ENCODE measurements around the gene NR1D1.

Gene NR1D1

GRCh38 chr17:40111221-40112128, 11.1 kb upstream of the NR1D1 start:
- Histone ChIP-seq H3K4me3 (ENCODE audit: insufficient read depth, low read depth, low read length) (no peak overlapping the region), H3K27me3 (ENCODE audit: control insufficient read depth, insufficient read depth, low read length, poor library complexity, severe bottlenecking) (peaks cover 2% of the 10 kb centered on the region), H3K4me1 (ENCODE audit: control insufficient read depth, insufficient read depth, low read length) (peaks cover 69% of the 10 kb centered on the region), H3K9me3 (ENCODE audit: control insufficient read depth, low read length) (no peaks in the 10 kb centered on the region), H3K36me3 (ENCODE audit: control insufficient read depth, insufficient read depth, low read length) (no peaks in the 10 kb centered on the region), H3K27ac (ENCODE audit: insufficient read depth, low read depth, low read length, poor library complexity, severe bottlenecking) (peak overlapping the region; percentile 71)
- 10 to 13% methylated on average over 12 of the region's 12 CpGs for WGBS, 2 experiments

DNA sequence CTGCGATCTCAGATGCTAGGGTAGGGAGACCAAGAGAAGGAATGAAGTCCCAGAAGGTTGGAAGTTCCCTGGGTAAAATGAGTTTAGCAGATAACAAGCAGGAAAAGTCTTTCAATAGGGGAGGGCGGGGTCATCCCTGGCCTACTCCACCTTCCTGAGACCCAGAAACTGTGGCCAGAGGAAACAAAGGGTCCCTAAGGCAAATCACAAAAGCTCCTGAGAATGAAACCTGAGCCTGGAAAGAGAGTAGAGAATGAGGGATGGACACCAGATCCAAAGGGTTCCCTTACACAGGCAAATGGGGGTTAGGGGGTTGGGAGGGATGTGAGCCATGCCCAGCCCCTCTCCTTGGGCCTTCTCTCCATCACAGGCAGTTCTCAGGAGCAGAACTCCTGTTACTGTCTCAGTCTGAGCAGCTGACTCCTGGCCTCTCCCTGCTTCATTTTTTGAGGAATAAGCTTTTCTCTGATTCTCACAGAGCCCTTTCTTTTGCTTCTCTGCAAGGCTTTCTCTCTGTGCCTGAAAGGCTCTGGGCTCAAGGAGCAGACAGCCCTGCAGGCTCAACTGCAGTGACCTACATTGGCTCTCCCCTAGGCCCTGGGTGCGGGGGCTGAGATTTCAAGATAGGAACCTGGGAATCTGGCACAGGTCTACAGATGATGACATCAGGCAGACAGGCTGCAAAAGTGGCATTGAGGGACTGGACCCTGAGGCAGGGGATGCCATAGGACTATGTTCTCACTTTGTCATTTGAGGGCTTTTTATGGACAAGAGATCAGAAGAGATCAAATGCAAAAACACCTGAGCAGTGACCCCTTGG, 9.8 kb upstream of the NR1D1 start:
- Histone ChIP-seq H3K27me3 (ENCODE audit: control insufficient read depth, insufficient read depth, low read length, poor library complexity, severe bottlenecking) (peaks cover 12% of the 10 kb centered on the region), H3K27ac (ENCODE audit: insufficient read depth, low read depth, low read length, poor library complexity, severe bottlenecking) (peak overlapping the region; percentile 71), H3K4me1 (ENCODE audit: control insufficient read depth, insufficient read depth, low read length) (peaks cover 73% of the 10 kb centered on the region), H3K9me3 (ENCODE audit: control insufficient read depth, low read length) (no peaks in the 10 kb centered on the region), H3K4me3 (ENCODE audit: insufficient read depth, low read depth, low read length) (no peak overlapping the region), H3K36me3 (ENCODE audit: control insufficient read depth, insufficient read depth, low read length) (no peaks in the 10 kb centered on the region)
- WGBS, 2 experiments, result 56 to 59% methylated on average over 3 of the region's 3 CpGs

- 90 to 94% methylated on average over 9 of the region's 9 CpGs for whole genome bisulfite sequencing, 2 experiments
- Histone ChIP-seq H3K4me1 (ENCODE audit: control insufficient read depth, insufficient read depth, low read length) (peaks cover 65% of the 10 kb centered on the region), H3K36me3 (ENCODE audit: control insufficient read depth, insufficient read depth, low read length) (no peaks in the 10 kb centered on the region), H3K27ac (ENCODE audit: insufficient read depth, low read depth, low read length, poor library complexity, severe bottlenecking) (peak overlapping the region; percentile 71), H3K9me3 (ENCODE audit: control insufficient read depth, low read length) (no peaks in the 10 kb centered on the region), H3K27me3 (ENCODE audit: control insufficient read depth, insufficient read depth, low read length, poor library complexity, severe bottlenecking) (peaks cover 12% of the 10 kb centered on the region), H3K4me3 (ENCODE audit: insufficient read depth, low read depth, low read length) (no peak overlapping the region)
These were observed 8.8 kb upstream of the NR1D1 start for GRCh38 chr17:40108970-40109824.

GRCh38 chr17:40107522-40108174, 7.3 kb upstream of the NR1D1 start:
- Histone ChIP-seq H3K4me1 (ENCODE audit: control insufficient read depth, insufficient read depth, low read length) (peaks cover 60% of the 10 kb centered on the region), H3K36me3 (ENCODE audit: control insufficient read depth, insufficient read depth, low read length) (no peaks in the 10 kb centered on the region), H3K4me3 (ENCODE audit: insufficient read depth, low read depth, low read length) (no peak overlapping the region), H3K27ac (ENCODE audit: insufficient read depth, low read depth, low read length, poor library complexity, severe bottlenecking) (no peak overlapping the region), H3K27me3 (ENCODE audit: control insufficient read depth, insufficient read depth, low read length, poor library complexity, severe bottlenecking) (peaks cover 12% of the 10 kb centered on the region), H3K9me3 (ENCODE audit: control insufficient read depth, low read length) (no peaks in the 10 kb centered on the region)
- 62 to 66% methylated on average over 5 of the region's 5 CpGs for WGBS, 2 experiments

GRCh38 chr17:40106760-40107521, 6.6 kb upstream of the NR1D1 start:
- no peaks in the 10 kb centered on the region for H3K36me3 ChIP-seq (ENCODE audit: control insufficient read depth, insufficient read depth, low read length)
- WGBS, 2 experiments, result 35 to 36% methylated on average over 17 to 20 of the region's 20 CpGs
- H3K4me3 ChIP-seq (ENCODE audit: insufficient read depth, low read depth, low read length), result no peak overlapping the region
- H3K27me3 ChIP-seq (ENCODE audit: control insufficient read depth, insufficient read depth, low read length, poor library complexity, severe bottlenecking), result peaks cover 12% of the 10 kb centered on the region
- no peaks in the 10 kb centered on the region for H3K9me3 ChIP-seq (ENCODE audit: control insufficient read depth, low read length)
- peaks cover 52% of the 10 kb centered on the region for H3K4me1 ChIP-seq (ENCODE audit: control insufficient read depth, insufficient read depth, low read length)
- no peak overlapping the region for H3K27ac ChIP-seq (ENCODE audit: insufficient read depth, low read depth, low read length, poor library complexity, severe bottlenecking)

DNA sequence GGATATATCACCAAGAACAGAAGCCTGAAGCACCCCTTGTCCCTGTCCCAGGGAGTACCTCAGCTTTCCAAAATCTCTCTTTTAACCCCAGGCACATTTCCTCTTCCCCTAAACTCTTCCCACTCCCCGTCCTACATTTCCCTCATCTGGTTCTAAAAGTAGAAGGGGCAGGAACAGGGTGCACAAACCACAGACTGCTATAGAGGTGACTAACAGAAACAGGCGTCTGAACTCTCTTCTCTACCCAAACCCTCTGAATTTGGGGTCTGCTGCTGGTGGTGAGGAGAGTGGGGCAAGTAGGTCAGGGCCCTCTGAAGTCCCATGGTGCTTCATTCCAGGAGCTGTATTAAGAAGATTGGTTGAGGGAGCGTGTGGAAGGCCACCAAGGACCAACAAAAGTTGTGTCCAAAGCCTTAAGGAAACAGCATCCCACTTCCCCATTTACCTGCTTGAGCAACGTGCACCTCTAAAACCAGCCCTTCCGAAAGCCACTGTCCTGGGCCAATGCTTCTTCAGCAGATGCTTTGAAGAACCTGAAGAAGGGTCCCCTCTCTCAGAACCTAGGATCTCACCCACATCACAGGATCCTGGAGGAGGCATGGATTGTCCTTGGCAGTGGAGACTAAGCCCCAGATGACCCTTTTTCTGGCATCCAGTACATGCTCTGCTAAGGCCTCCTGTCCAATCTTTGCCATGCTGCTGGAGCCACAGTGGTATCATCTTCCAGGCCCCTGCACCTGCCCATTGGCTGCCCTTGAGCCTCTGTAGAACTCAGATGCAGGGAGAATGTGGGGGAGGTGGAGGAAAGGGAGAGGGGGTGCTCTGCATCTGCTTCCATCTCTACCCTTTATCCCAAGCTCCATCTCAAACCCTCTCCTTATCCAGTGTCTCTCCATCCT, 5.7 kb upstream of the NR1D1 start:
- WGBS, 2 experiments, result 96 to 97% methylated on average over 5 of the region's 5 CpGs
- peaks cover 44% of the 10 kb centered on the region for H3K4me1 ChIP-seq (ENCODE audit: control insufficient read depth, insufficient read depth, low read length)
- peaks cover 12% of the 10 kb centered on the region for H3K27me3 ChIP-seq (ENCODE audit: control insufficient read depth, insufficient read depth, low read length, poor library complexity, severe bottlenecking)
- no peak overlapping the region for H3K27ac ChIP-seq (ENCODE audit: insufficient read depth, low read depth, low read length, poor library complexity, severe bottlenecking)
- no peak overlapping the region for H3K4me3 ChIP-seq (ENCODE audit: insufficient read depth, low read depth, low read length)
- no peaks in the 10 kb centered on the region for H3K36me3 ChIP-seq (ENCODE audit: control insufficient read depth, insufficient read depth, low read length)
- H3K9me3 ChIP-seq (ENCODE audit: control insufficient read depth, low read length), result no peaks in the 10 kb centered on the region

GRCh38 chr17:40104594-40105486, 4.5 kb upstream of the NR1D1 start:
- no peak overlapping the region for H3K4me3 ChIP-seq (ENCODE audit: insufficient read depth, low read depth, low read length)
- WGBS, 2 experiments, result 91 to 93% methylated on average over 3 of the region's 3 CpGs
- H3K36me3 ChIP-seq (ENCODE audit: control insufficient read depth, insufficient read depth, low read length), result no peaks in the 10 kb centered on the region
- H3K9me3 ChIP-seq (ENCODE audit: control insufficient read depth, low read length), result no peaks in the 10 kb centered on the region
- no peak overlapping the region for H3K27ac ChIP-seq (ENCODE audit: insufficient read depth, low read depth, low read length, poor library complexity, severe bottlenecking)
- H3K4me1 ChIP-seq (ENCODE audit: control insufficient read depth, insufficient read depth, low read length), result peaks cover 34% of the 10 kb centered on the region
- H3K27me3 ChIP-seq (ENCODE audit: control insufficient read depth, insufficient read depth, low read length, poor library complexity, severe bottlenecking), result peaks cover 18% of the 10 kb centered on the region

GRCh38 chr17:40103688-40104087, 3.3 kb upstream of the NR1D1 start:
- H3K36me3 ChIP-seq (ENCODE audit: control insufficient read depth, insufficient read depth, low read length), result no peaks in the 10 kb centered on the region
- peaks cover 39% of the 10 kb centered on the region for H3K4me1 ChIP-seq (ENCODE audit: control insufficient read depth, insufficient read depth, low read length)
- no peaks in the 10 kb centered on the region for H3K9me3 ChIP-seq (ENCODE audit: control insufficient read depth, low read length)
- WGBS, 2 experiments, result 83 to 86% methylated on average over 2 of the region's 2 CpGs
- no peak overlapping the region for H3K4me3 ChIP-seq (ENCODE audit: insufficient read depth, low read depth, low read length)
- no peak overlapping the region for H3K27ac ChIP-seq (ENCODE audit: insufficient read depth, low read depth, low read length, poor library complexity, severe bottlenecking)
- peaks cover 25% of the 10 kb centered on the region for H3K27me3 ChIP-seq (ENCODE audit: control insufficient read depth, insufficient read depth, low read length, poor library complexity, severe bottlenecking)
